Measurements from ENCODE around the gene RNASEH2A. TPM values are rescaled to one million over a fixed set of nuclear protein-coding genes. Genes with fewer than 3 reads are reported as not detected.
A peak's percentile ranks its signal among the peaks of the same experiment; 100 is the strongest.

Gene RNASEH2A
- total RNA-seq, 1 experiment from 2014 or later, result 72.9 TPM

- no peaks in the 10 kb centered on the region; the same call in 1 of the 2 replicates for H3K27me3 Mint-ChIP-seq (ENCODE audit: low read depth)
- ATAC-seq (peak; percentile 75), DNase-seq (ENCODE audit: low spot score) (peak; percentile 85)
- CTCF ChIA-PET, result interaction anchor here (0.6 to 3.4 kb wide), 23 partner anchors 9 to 127 kb away, joined by 3 to 37 read pairs (median 5); partner anchors contain the start of genes JUNB, RNASEH2A and TRIR
- H3K4me3 Mint-ChIP-seq, result peak overlapping the region; percentile 38
- H3K4me1 Mint-ChIP-seq, result peaks cover 22% of the 10 kb centered on the region
- H3K36me3 Mint-ChIP-seq, result peaks cover 22% of the 10 kb centered on the region
- H3K9me3 Mint-ChIP-seq, result no peaks in the 10 kb centered on the region
- POLR2A ChIA-PET, result interaction anchor here (0.7 to 1.2 kb wide), 3 partner anchors 12 to 27 kb away, joined by 3 read pairs; no protein-coding TSS in a partner anchor
- 0 out of 2 replicates have a peak overlapping the region, but pooled peaks have one; percentile 27 for H3K27ac Mint-ChIP-seq
- TF ChIP-seq USF1 (CRISPR knock-in tag; IDR thresholded peaks at IDR 0.05), result peak; percentile 65; the same call in 1 of the 2 replicates
- no peak for TF ChIP-seq HMGA2 (CRISPR knock-in tag; IDR thresholded peaks at IDR 0.05)
- peak; percentile 70; the same call in 1 of the 2 replicates for TF ChIP-seq HMGXB4 (CRISPR knock-in tag; IDR thresholded peaks at IDR 0.05)
- TF ChIP-seq GRHL2 (CRISPR knock-in tag; IDR thresholded peaks at IDR 0.05; ENCODE audit: insufficient replicate concordance, severe bottlenecking), result no peak
- 0 out of 2 replicates have a peak, but pooled peaks have one; percentile 68 for TF ChIP-seq RELA (CRISPR knock-in tag; IDR thresholded peaks at IDR 0.05; ENCODE audit: borderline replicate concordance)
- peak; percentile 49; the same call in 1 of the 2 replicates for TF ChIP-seq ARID4B (CRISPR knock-in tag; IDR thresholded peaks at IDR 0.05; ENCODE audit: borderline replicate concordance)
- peak; percentile 59; the same call in 1 of the 2 replicates for TF ChIP-seq FOXP1 (CRISPR knock-in tag; IDR thresholded peaks at IDR 0.05; ENCODE audit: borderline replicate concordance)
- TF ChIP-seq ESRRA (CRISPR knock-in tag; IDR thresholded peaks at IDR 0.05; ENCODE audit: borderline replicate concordance), result no peak; the same call in 1 of the 2 replicates
- no peak for TF ChIP-seq ZNF532 (CRISPR knock-in tag; IDR thresholded peaks at IDR 0.05; ENCODE audit: borderline replicate concordance)
- 0 out of 2 replicates have a peak, but pooled peaks have one; percentile 37 for TF ChIP-seq E2F5 (CRISPR knock-in tag; IDR thresholded peaks at IDR 0.05)
- no peak for TF ChIP-seq CREM (CRISPR knock-in tag; IDR thresholded peaks at IDR 0.05)
- no peak for TF ChIP-seq NR1H2 (CRISPR knock-in tag; IDR thresholded peaks at IDR 0.05)
- no peak for TF ChIP-seq STAT6 (CRISPR knock-in tag; conservative IDR thresholded peaks at IDR 0.05; ENCODE audit: low read depth)
- no peak for TF ChIP-seq GTF2I (CRISPR knock-in tag; conservative IDR thresholded peaks at IDR 0.05)
- TF ChIP-seq ZNF281 (CRISPR knock-in tag; IDR thresholded peaks at IDR 0.05), result no peak
Observed at GRCh38 chr19:12769689-12770088, 36.7 kb upstream of the RNASEH2A start.
